K562 (cell line): ENCODE measurements around the gene GALNT12. TPM values are rescaled to one million over a fixed set of nuclear protein-coding genes. Genes with fewer than 3 reads are reported as not detected.

Experiments used
- BCLAF1 ChIP-seq, 2 experiments: fragments of 450-650 bp in 1 of 2; IDR thresholded peaks; 2 replicates each; pipeline ENCODE4 v1.6.1; 2011 to 2017; ENCODE audit warnings: low read depth in 2 of 2, antibody characterized with exemption in 1 of 2, borderline replicate concordance in 1 of 2, low read length in 1 of 2, mild to moderate bottlenecking in 1 of 2, mixed read lengths in 1 of 2; ENCODE audit not compliant: control insufficient read depth in 1 of 2
- FOXK2 ChIP-seq, 2 experiments: fragments of 450-650 bp; IDR thresholded peaks in 1 of 2; conservative IDR thresholded peaks in 1 of 2; 2 replicates each; pipeline ENCODE4 v1.6.1; 2016; ENCODE audit warnings: low read depth in 2 of 2, mild to moderate bottlenecking in 1 of 2
- GABPA ChIP-seq: fragments of 200-800 bp; sonication (Bioruptor generic); conservative IDR thresholded peaks from 2 replicates; pipeline ENCODE4 v1.6.1; 2016; ENCODE audit warnings: low read depth, missing genetic modification characterization, missing compliant biosample characterization
- LARP7 ChIP-seq: fragments of 450-650 bp; IDR thresholded peaks from 2 replicates; pipeline ENCODE4 v1.6.1; 2016
- MAFK ChIP-seq: IDR thresholded peaks from 2 replicates; pipeline ENCODE4 v1.6.1; 2011; ENCODE audit warnings: low read length, improper control_type of control experiment
- MCM7 ChIP-seq, 2 experiments: fragments of 450-650 bp; IDR thresholded peaks; 2 replicates each; pipeline ENCODE4 v1.6.1; 2016 to 2018
- MED1 ChIP-seq: sonication (generic); formaldehyde crosslinking; IDR thresholded peaks from 2 replicates; pipeline ENCODE4 v1.8.1; 2023; ENCODE audit warnings: missing genetic modification reagents, borderline replicate concordance
- MIER1 ChIP-seq: fragments of 450-650 bp; IDR thresholded peaks from 2 replicates; pipeline ENCODE4 v1.6.1; 2016; ENCODE audit warnings: antibody characterized with exemption, mild to moderate bottlenecking, low read depth
- MITF ChIP-seq: IDR thresholded peaks from 2 replicates; pipeline ENCODE4 v1.6.1; 2014; ENCODE audit warnings: antibody characterized with exemption
- NFE2 ChIP-seq: IDR thresholded peaks from 2 replicates; pipeline ENCODE4 v1.6.1; 2014; ENCODE audit warnings: antibody characterized with exemption, low read depth
- PYGO2 ChIP-seq: fragments of 450-650 bp; IDR thresholded peaks from 2 replicates; pipeline ENCODE4 v1.6.1; 2016; ENCODE audit warnings: mild to moderate bottlenecking, missing genetic modification characterization, moderate library complexity, missing compliant biosample characterization
- RAD51 ChIP-seq: fragments of 450-650 bp; IDR thresholded peaks from 2 replicates; pipeline ENCODE4 v1.7.1; 2016; ENCODE audit warnings: low read depth, mild to moderate bottlenecking, borderline replicate concordance
- RBM14 ChIP-seq: fragments of 200-400 bp; formaldehyde crosslinking; IDR thresholded peaks from 2 replicates; pipeline ENCODE4 v1.6.1; 2018; ENCODE audit warnings: low read depth, mild to moderate bottlenecking, low read length, moderate library complexity, borderline replicate concordance; ENCODE audit not compliant: insufficient read depth
- SAP30 ChIP-seq: fragments of 200-600 bp; sonication (generic); IDR thresholded peaks from 2 replicates; pipeline ENCODE4 v1.6.1; 2012; ENCODE audit warnings: borderline replicate concordance, low read depth, mild to moderate bottlenecking, moderate library complexity, low read length, control low read depth, inconsistent platforms; ENCODE audit not compliant: insufficient read depth, poor library complexity, severe bottlenecking
- SETDB1 ChIP-seq: IDR thresholded peaks from one replicate; pipeline ENCODE4 v1.6.1; 2012; ENCODE audit warnings: low read length, control low read depth, inconsistent platforms
- SIN3B ChIP-seq: fragments of 450-650 bp; IDR thresholded peaks from 2 replicates; pipeline ENCODE4 v1.6.1; 2017; ENCODE audit warnings: low read depth, mild to moderate bottlenecking, moderate library complexity
- SMAD4 ChIP-seq: fragments of 250-450 bp; sonication (Bioruptor Pico); conservative IDR thresholded peaks from 2 replicates; pipeline ENCODE4 v1.8.0; 2021; ENCODE audit warnings: inconsistent platforms, mild to moderate bottlenecking, moderate library complexity
- XRCC4 ChIP-seq: IDR thresholded peaks from one replicate; pipeline ENCODE4 v1.6.1; 2011; ENCODE audit not compliant: insufficient read depth, insufficient read length; ENCODE audit errors: extremely low read depth
- ZBED1 ChIP-seq: IDR thresholded peaks from 2 replicates; pipeline ENCODE4 v1.6.1; 2014
- ZBTB26 ChIP-seq: fragments of 450-650 bp; formaldehyde crosslinking; IDR thresholded peaks from 2 replicates; pipeline ENCODE4 v1.4.0; 2022; ENCODE audit warnings: missing genetic modification characterization
- ZEB2 ChIP-seq: fragments of 450-650 bp; IDR thresholded peaks from 2 replicates; pipeline ENCODE4 v1.6.1; 2016
- ZNF121 ChIP-seq: sonication (generic); formaldehyde crosslinking; conservative IDR thresholded peaks from 2 replicates; pipeline ENCODE4 v1.8.0; 2022; ENCODE audit warnings: missing genetic modification reagents
- ZNF766 ChIP-seq: fragments of 200-800 bp; sonication (Bioruptor generic); conservative IDR thresholded peaks from 2 replicates; pipeline ENCODE4 v1.6.1; 2016; ENCODE audit warnings: missing genetic modification characterization, missing compliant biosample characterization
- ZSCAN29 ChIP-seq: fragments of 450-650 bp; IDR thresholded peaks from 2 replicates; pipeline ENCODE4 v1.6.1; 2017
- polyA plus RNA-seq, 8 experiments: library from polyadenylated mRNA; depleted of rRNA in 4 of 8; stranded (reverse) in 5 of 8; unstranded in 3 of 8; fragments of >200 nt; fragmentation: Nextera tagmentation in 2 of 8; fragmentation: Illumina TruSeq in 1 of 8; extraction: Ambion mirVana in 2 of 8; extraction: Trizol in 1 of 8; gene quantifications; 2 replicates each; pipeline versions ENCODE4 v1.2.1 to v1.2.3, GENCODE V29; 2011 to 2014; ENCODE audit warnings: inconsistent platforms in 1 of 8, missing spikeins in 1 of 8
- total RNA-seq, 7 experiments: library from RNA; depleted of rRNA in 6 of 7; stranded (reverse); fragments of >200 nt in 6 of 7; fragmentation: Illumina TruSeq in 2 of 7; extraction: Trizol in 2 of 7; gene quantifications; 2 replicates each; pipeline versions ENCODE4 v1.2.1 to v1.2.3, GENCODE V29; 2011 to 2021; ENCODE audit warnings: low replicate concordance in 1 of 7

GALNT12 gene
- total and polyA plus RNA-seq, 9 of the 15 experiments (the other 6 are each of a cell fraction or from before 2014, with no cell fraction given), result 29.7 to 82.9 (median 44.2) TPM

GRCh38 chr9:98796364-98797101 lies 10.9 kb upstream of the GALNT12 start, which contains the start of gene ANKS6 (continued):
- TF ChIP-seq BCLAF1 (IDR thresholded peaks at IDR 0.05; ENCODE audit: borderline replicate concordance in 1 of 2, control insufficient read depth in 1 of 2, low read depth in 2 of 2, low read length in 1 of 2), result no peak
- no peak for TF ChIP-seq XRCC4
- TF ChIP-seq ZBED1, result no peak
- TF ChIP-seq LARP7, result no peak
- no peak for TF ChIP-seq ZEB2
- TF ChIP-seq GABPA (tag), result peak; percentile 86
- no peak for TF ChIP-seq ZBTB26 (CRISPR knock-in tag)
- no peak for TF ChIP-seq NFE2
- TF ChIP-seq FOXK2 (conservative IDR thresholded peaks at IDR 0.05 in 1 of 2, IDR thresholded peaks at IDR 0.05 in 1 of 2; ENCODE audit: low read depth in 2 of 2), result no peak
- no peak for TF ChIP-seq ZSCAN29
- TF ChIP-seq MIER1, result no peak
- no peak for TF ChIP-seq SIN3B
- no peak for TF ChIP-seq MITF
- no peak for TF ChIP-seq SAP30
- TF ChIP-seq SMAD4 (CRISPR knock-in tag), result peak; percentile 96
- TF ChIP-seq SETDB1, result no peak
- no peak for TF ChIP-seq MAFK
- TF ChIP-seq ZNF121 (CRISPR knock-in tag), result no peak
- no peak for TF ChIP-seq MED1 (CRISPR knock-in tag)
- TF ChIP-seq ZNF766, result peak; percentile 98
- no peak for TF ChIP-seq RBM14
- no peak for TF ChIP-seq MCM7 (IDR thresholded peaks at IDR 0.05)
- TF ChIP-seq RAD51, result no peak
- TF ChIP-seq PYGO2 (tag), result no peak
